ENCODE measurements around the gene TSPAN3. TPM values are rescaled to one million over a fixed set of nuclear protein-coding genes. Genes with fewer than 3 reads are reported as not detected.
A peak's percentile ranks its signal among the peaks of the same experiment; 100 is the strongest.

TSPAN3 gene
- polyA plus RNA-seq, 1 donor (not counting 4 experiments of a cell fraction or from before 2014, with no cell fraction given), result 181 TPM

DNA sequence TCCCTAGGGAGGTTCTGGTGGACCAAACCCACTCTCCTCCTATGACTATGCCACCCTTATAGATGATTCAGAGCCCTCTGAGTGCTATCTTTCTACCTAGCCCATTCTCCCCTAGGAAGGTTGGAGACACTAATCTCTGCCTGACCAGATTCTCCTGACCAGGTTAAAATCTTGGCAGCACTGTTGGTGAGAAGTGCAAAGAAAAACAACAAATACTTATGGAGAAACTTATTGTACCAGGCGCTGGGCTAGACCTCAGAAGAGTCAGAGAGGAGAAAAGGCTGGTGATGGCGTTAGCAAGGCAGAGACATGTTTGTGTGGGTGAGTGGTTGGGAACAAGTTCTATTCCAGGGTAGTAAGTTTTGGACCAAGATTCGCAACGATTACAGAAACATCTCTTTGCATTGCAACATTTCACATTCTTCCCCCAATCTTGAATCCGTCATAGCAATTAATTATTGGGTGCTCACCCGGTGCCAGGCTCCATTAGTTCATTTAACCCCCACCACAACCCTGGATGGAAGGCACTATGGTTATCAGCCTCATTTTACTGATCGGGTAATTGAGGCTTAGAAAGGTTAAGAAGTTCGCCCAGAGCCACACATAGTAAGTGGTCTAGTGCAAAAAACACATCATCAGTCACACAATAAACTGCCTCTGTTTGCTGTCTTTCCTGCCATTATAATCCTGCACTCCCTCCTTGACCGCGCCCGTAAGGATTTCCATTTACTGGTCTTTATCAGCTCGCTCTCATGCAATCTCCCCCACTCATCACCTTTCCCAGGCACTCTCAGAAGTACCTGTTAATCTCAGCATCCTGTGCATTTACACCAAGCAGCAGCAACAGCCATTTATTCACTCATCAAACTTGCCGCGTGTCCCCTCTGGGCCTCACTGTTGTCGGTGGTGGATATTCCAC, 655 bp upstream of the TSPAN3 start:
- peak overlapping the region in 1 of 3 experiments; percentile 73 for H3K4me3 ChIP-seq (ENCODE audit: control insufficient read depth in 2 of 3, extremely low read depth in 1 of 3, insufficient read depth in 2 of 3, low read depth in 1 of 3, low read length in 3 of 3)
- no peak for FAIRE-seq

DNA sequence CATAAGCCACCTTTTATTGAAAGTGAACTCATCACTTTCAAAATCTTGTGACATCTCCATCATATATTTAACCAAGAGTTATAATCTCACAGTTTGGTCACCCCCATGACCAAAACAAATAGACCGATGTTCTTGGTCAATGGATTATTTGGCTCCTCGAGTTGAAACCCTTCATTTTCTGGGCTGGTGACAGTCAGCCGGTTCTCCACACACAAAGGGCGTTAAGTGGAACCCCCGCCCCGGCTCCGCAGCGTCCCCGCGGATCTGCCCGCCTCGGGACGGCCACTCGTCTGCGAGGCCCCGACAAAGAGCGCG, 772 bp downstream of the TSPAN3 start:
- TF ChIP-seq EZH2 (IDR thresholded peaks at IDR 0.05; ENCODE audit: low read length) (no peak), CTCF (optimal IDR thresholded peaks at IDR 0.05 in 1 of 3, IDR thresholded peaks at IDR 0.05 in 1 of 3, conservative IDR thresholded peaks at IDR 0.05 in 1 of 3; ENCODE audit: extremely low read depth in 1 of 3, insufficient read depth in 2 of 3, low read length in 3 of 3) (no peak)
- H4K20me1 ChIP-seq (ENCODE audit: control insufficient read depth, extremely low read depth, insufficient read depth, low read length), result no peaks in the 10 kb centered on the region
- peaks cover 38% of the 10 kb centered on the region for H3K79me2 ChIP-seq (ENCODE audit: control insufficient read depth, insufficient read depth, low read length)
- no peaks in the 10 kb centered on the region for H3K9me3 ChIP-seq (ENCODE audit: control insufficient read depth, low read depth, low read length)
- no peaks in the 10 kb centered on the region for H3K36me3 ChIP-seq (ENCODE audit: control insufficient read depth in 2 of 2, extremely low read depth in 1 of 2, insufficient read depth in 2 of 2, low read length in 2 of 2)
- DNase-seq (ENCODE audit: low read depth, low spot score), result no peak
- H3K9me1 ChIP-seq (ENCODE audit: control insufficient read depth, extremely low read depth, insufficient read depth, low read length), result no peaks in the 10 kb centered on the region
- no peaks in the 10 kb centered on the region for H3K27me3 ChIP-seq (ENCODE audit: control insufficient read depth, extremely low read depth, insufficient read depth, low read length)
- H3K27ac ChIP-seq (ENCODE audit: control insufficient read depth, insufficient read depth, low read length), result peak overlapping the region; percentile 42
- peak overlapping the region; percentile 72 to 78 (median 73) for H3K4me3 ChIP-seq (ENCODE audit: control insufficient read depth in 2 of 3, extremely low read depth in 1 of 3, insufficient read depth in 2 of 3, low read depth in 1 of 3, low read length in 3 of 3)
- peak overlapping the region; percentile 91 for H3K4me2 ChIP-seq (ENCODE audit: control insufficient read depth, extremely low read depth, insufficient read depth, low read depth, low read length)
- FAIRE-seq, result no peak
- dilution Hi-C loops (cut with MboI; ENCODE audit: extremely low pct_ligation_motif_present, low sequenced_read_pairs), result no loop called here
- peaks cover 15% of the 10 kb centered on the region for H3K4me1 ChIP-seq (ENCODE audit: control insufficient read depth, extremely low read depth, insufficient read depth, low read length)
- peak overlapping the region; percentile 27 for H2AFZ ChIP-seq (ENCODE audit: control insufficient read depth, low read length)
- H3K9ac ChIP-seq (ENCODE audit: control insufficient read depth, extremely low read depth, insufficient read depth, low read length), result peak overlapping the region; percentile 76

More for the DNA sequence above, 655 bp upstream of the TSPAN3 start:
- dilution Hi-C loops (cut with MboI; ENCODE audit: extremely low pct_ligation_motif_present, low sequenced_read_pairs), result no loop called here
- Histone ChIP-seq H3K9me1 (ENCODE audit: control insufficient read depth, extremely low read depth, insufficient read depth, low read length) (no peaks in the 10 kb centered on the region), H2AFZ (ENCODE audit: control insufficient read depth, low read length) (peak overlapping the region; percentile 76), H3K4me2 (ENCODE audit: control insufficient read depth, extremely low read depth, insufficient read depth, low read depth, low read length) (peak overlapping the region; percentile 37), H3K9ac (ENCODE audit: control insufficient read depth, extremely low read depth, insufficient read depth, low read length) (peak overlapping the region; percentile 76), H3K4me1 (ENCODE audit: control insufficient read depth, extremely low read depth, insufficient read depth, low read length) (peaks cover 11% of the 10 kb centered on the region), H3K79me2 (ENCODE audit: control insufficient read depth, insufficient read depth, low read length) (peaks cover 28% of the 10 kb centered on the region), H3K9me3 (ENCODE audit: control insufficient read depth, low read depth, low read length) (no peaks in the 10 kb centered on the region), H3K27ac (ENCODE audit: control insufficient read depth, insufficient read depth, low read length) (no peak overlapping the region), H3K36me3 (ENCODE audit: control insufficient read depth in 2 of 2, extremely low read depth in 1 of 2, insufficient read depth in 2 of 2, low read length in 2 of 2) (no peaks in the 10 kb centered on the region), H3K27me3 (ENCODE audit: control insufficient read depth, extremely low read depth, insufficient read depth, low read length) (no peaks in the 10 kb centered on the region), H4K20me1 (ENCODE audit: control insufficient read depth, extremely low read depth, insufficient read depth, low read length) (no peaks in the 10 kb centered on the region)
- no peak for DNase-seq (ENCODE audit: low read depth, low spot score)
- TF ChIP-seq CTCF (optimal IDR thresholded peaks at IDR 0.05 in 1 of 3, IDR thresholded peaks at IDR 0.05 in 1 of 3, conservative IDR thresholded peaks at IDR 0.05 in 1 of 3; ENCODE audit: extremely low read depth in 1 of 3, insufficient read depth in 2 of 3, low read length in 3 of 3) (no peak), EZH2 (IDR thresholded peaks at IDR 0.05; ENCODE audit: low read length) (no peak)

Measured in keratinocyte (primary cell).